Left lung (tissue), 10 donors: ENCODE measurements around the gene SPATA46. TPM values are rescaled to one million over a fixed set of nuclear protein-coding genes. Genes with fewer than 3 reads are reported as not detected.

Source experiments
- ATAC-seq: fragments of 200-7000 bp; cut with Tn5 transposase; one replicate; pipeline ENCODE4 v1.9.1; 2020; ENCODE audit warnings: moderate library complexity
- DNase-seq, 4 donors: peaks; one replicate each; pipeline ENCODE4 v3.0.0-alpha.2; 2013 to 2020
- H3K27ac ChIP-seq, 2 donors: fragments of 200-600 bp; sonication (generic) in 1 of 2; one replicate each; pipeline versions ENCODE4 v1.5.0 to v1.8.0; 2020 to 2021
- H3K27me3 ChIP-seq, 2 donors: fragments of 200-600 bp; sonication (generic) in 1 of 2; one replicate each; pipeline versions ENCODE4 v1.5.0 to v1.8.0; 2020 to 2021
- H3K36me3 ChIP-seq, 2 donors: fragments of 200-600 bp; sonication (generic) in 1 of 2; one replicate each; pipeline versions ENCODE4 v1.5.0 to v1.8.0; 2020 to 2021
- H3K4me1 ChIP-seq, 2 donors: fragments of 200-600 bp; one replicate each; pipeline ENCODE4 v1.8.0; 2021
- H3K4me3 ChIP-seq, 2 donors: fragments of 200-600 bp; sonication (generic) in 1 of 2; one replicate each; pipeline versions ENCODE4 v1.5.0 to v1.8.0; 2020 to 2021; ENCODE audit warnings: mild to moderate bottlenecking in 1 of 2
- H3K9me3 ChIP-seq, 2 donors: fragments of 200-600 bp; sonication (generic) in 1 of 2; one replicate each; pipeline versions ENCODE4 v1.5.0 to v1.8.0; 2020 to 2021
- intact Hi-C, 2 donors: fragments of 100-400 bp; cut with DNase I; formaldehyde crosslinking; loops; one replicate each; pipeline versions ENCODE4 v1.11.2 to v1.14.2; 2022
- polyA plus RNA-seq, 6 donors: library from polyadenylated mRNA; unstranded; fragments of 120-200 nt; gene quantifications; one replicate each; pipeline ENCODE4 v1.2.1, GENCODE V29; 2013; ENCODE audit not compliant: insufficient read length in 6 of 6
- total RNA-seq, 2 donors: library from RNA; stranded (reverse); fragmentation: NEBNext Ultra II Directional; extraction: Animal tissue kit (Norgen Biotek cat#: 25700); gene quantifications; one replicate each; pipeline ENCODE4 v1.2.1, GENCODE V29; 2021
- TF ChIP-seq, protein P1 (sequence below), 2 donors: fragments of 200-600 bp; sonication (generic) in 1 of 2; IDR thresholded peaks; one replicate each; pipeline versions ENCODE4 v1.5.0 to v1.8.0; 2021; ENCODE audit warnings: antibody characterized with exemption in 2 of 2
- donor health status: DM: no; HTN: yes; CAD: no.
- donor health status: DM: no; HTN: no; CAD: no.

The SPATA46 gene
- total and polyA plus RNA-seq, 8 donors = 0.47 to 1.1 (median 0.73) TPM; not detected in 2

DNA sequence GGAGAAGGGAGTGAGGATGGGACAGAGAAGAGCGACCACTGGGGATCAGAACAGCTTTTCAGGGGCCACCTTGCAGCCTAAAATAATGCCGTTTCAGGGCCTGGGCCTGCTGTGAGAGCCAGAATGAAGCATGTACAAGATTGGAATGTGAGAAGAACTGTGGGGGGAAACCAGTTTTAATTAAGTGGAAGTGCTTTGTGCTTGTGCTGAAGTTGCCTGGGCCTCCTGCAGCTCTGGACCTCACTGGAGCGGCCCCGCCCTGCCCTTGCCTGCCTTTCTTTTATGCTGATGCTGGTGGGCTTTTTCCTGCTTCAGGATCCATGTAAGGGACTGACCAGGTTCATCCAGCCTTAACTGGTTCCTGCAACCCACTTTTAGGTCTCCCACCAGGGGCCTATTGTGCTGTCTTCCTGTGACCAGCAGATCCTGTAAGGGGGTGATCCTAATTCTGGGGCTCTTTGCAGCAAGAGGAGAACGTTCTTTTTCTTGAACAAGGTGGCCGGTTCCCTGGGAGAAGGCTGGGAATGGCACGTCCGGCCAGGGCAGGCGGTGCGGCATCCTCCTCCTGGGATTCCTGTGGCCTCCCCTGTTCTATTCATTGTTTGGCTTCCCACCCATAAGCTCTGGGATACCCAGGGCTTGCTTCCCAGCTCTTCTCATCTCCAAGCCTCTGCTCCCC lies 8.1 kb upstream of the SPATA46 start:
- Histone ChIP-seq H3K4me3 (no peak overlapping the region), H3K9me3 (no peaks in the 10 kb centered on the region), H3K27ac (no peak overlapping the region), H3K4me1 (no peaks in the 10 kb centered on the region), H3K27me3 (no peaks in the 10 kb centered on the region), H3K36me3 (peaks cover 0 to 12% of the 10 kb centered on the region in 2 donors)
- intact Hi-C loops = no loop called here
- DNase-seq (no peak), ATAC-seq (no peak)
- TF ChIP-seq, protein P1, sequence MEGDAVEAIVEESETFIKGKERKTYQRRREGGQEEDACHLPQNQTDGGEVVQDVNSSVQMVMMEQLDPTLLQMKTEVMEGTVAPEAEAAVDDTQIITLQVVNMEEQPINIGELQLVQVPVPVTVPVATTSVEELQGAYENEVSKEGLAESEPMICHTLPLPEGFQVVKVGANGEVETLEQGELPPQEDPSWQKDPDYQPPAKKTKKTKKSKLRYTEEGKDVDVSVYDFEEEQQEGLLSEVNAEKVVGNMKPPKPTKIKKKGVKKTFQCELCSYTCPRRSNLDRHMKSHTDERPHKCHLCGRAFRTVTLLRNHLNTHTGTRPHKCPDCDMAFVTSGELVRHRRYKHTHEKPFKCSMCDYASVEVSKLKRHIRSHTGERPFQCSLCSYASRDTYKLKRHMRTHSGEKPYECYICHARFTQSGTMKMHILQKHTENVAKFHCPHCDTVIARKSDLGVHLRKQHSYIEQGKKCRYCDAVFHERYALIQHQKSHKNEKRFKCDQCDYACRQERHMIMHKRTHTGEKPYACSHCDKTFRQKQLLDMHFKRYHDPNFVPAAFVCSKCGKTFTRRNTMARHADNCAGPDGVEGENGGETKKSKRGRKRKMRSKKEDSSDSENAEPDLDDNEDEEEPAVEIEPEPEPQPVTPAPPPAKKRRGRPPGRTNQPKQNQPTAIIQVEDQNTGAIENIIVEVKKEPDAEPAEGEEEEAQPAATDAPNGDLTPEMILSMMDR (IDR thresholded peaks at IDR 0.05) = no peak

GRCh38 chr1:162384116-162384515 lies 7.5 kb upstream of the SPATA46 start:
- intact Hi-C loops = no loop called here
- Histone ChIP-seq H3K27me3 (no peaks in the 10 kb centered on the region), H3K9me3 (no peaks in the 10 kb centered on the region), H3K27ac (no peak overlapping the region), H3K4me3 (no peak overlapping the region), H3K4me1 (no peaks in the 10 kb centered on the region), H3K36me3 (peaks cover 0 to 12% of the 10 kb centered on the region in 2 donors)
- TF ChIP-seq, protein P1 (IDR thresholded peaks at IDR 0.05) = no peak
- ATAC-seq (no peak), DNase-seq (no peak)

DNA sequence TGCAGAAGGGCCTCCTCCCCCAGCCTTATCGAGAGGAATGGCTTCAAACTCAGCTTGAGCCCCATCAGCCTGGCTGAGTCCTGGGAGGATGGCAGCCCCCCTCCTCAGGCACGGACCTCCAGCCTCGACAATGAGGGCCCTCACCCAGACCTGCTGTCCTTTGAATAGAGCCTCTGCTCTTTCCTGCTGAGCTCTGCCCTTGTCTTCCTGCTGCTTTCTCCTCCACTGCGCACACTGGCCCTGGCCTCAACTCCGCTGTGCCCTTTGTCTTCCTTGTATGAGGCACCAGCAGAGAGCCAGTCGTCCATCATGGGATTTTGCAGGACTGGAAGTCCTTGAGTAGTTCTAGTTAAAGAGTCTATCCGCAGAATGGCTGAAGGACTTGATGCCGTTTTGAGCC lies 6.9 kb upstream of the SPATA46 start:
- no peaks in the 10 kb centered on the region for H3K9me3 ChIP-seq
- H3K4me1 ChIP-seq = no peaks in the 10 kb centered on the region
- peaks cover 0 to 12% of the 10 kb centered on the region in 2 donors for H3K36me3 ChIP-seq
- no peak for ATAC-seq
- no peaks in the 10 kb centered on the region for H3K27me3 ChIP-seq
- no peak for DNase-seq
- no peak overlapping the region for H3K27ac ChIP-seq
- H3K4me3 ChIP-seq = no peak overlapping the region
- TF ChIP-seq, protein P1 (IDR thresholded peaks at IDR 0.05) = no peak
- intact Hi-C loops = no loop called here

DNA sequence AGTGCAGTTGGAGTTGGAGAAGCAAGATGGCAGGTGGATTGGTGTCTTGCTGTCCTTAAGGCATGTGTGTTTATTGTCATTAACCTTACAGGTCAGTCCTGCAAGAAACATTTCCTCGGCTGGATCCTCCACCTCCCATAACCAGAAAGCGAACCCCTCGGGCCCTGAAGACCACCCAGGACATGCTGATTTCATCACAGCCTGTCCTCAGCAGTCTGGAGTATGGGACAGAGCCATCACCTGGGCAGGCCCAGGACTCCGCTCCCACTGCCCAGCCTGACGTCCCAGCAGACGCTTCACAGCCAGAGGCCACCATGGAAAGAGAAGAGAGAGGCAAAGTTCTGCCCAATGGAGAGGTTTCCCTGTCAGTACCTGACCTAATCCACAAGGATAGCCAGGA lies 6.4 kb upstream of the SPATA46 start:
- Histone ChIP-seq H3K9me3 (no peaks in the 10 kb centered on the region), H3K27ac (no peak overlapping the region), H3K4me1 (no peaks in the 10 kb centered on the region), H3K36me3 (peaks cover 0 to 12% of the 10 kb centered on the region in 2 donors), H3K4me3 (no peak overlapping the region), H3K27me3 (no peaks in the 10 kb centered on the region)
- TF ChIP-seq, protein P1 (IDR thresholded peaks at IDR 0.05) = no peak
- ATAC-seq (no peak), DNase-seq (no peak)
- intact Hi-C loops = no loop called here

- intact Hi-C loops = no loop called here
- H3K9me3 ChIP-seq = no peaks in the 10 kb centered on the region
- ATAC-seq = peak; percentile 23
Measured at GRCh38 chr1:162381941-162382750, 5.5 kb upstream of the SPATA46 start.

More at GRCh38 chr1:162381941-162382750, 5.5 kb upstream of the SPATA46 start:
- no peaks in the 10 kb centered on the region for H3K27me3 ChIP-seq
- no peak for DNase-seq
- H3K27ac ChIP-seq = peak overlapping the region; percentile 53 to 78
- no peak overlapping the region for H3K4me3 ChIP-seq
- H3K36me3 ChIP-seq = peaks cover 0 to 12% of the 10 kb centered on the region in 2 donors
- TF ChIP-seq, protein P1 (IDR thresholded peaks at IDR 0.05) = no peak
- H3K4me1 ChIP-seq = no peaks in the 10 kb centered on the region
